VCaP (cell line): ENCODE results near the gene KLK12.

ENCODE experiments used
- H3K27ac ChIP-seq: fragments of 450-650 bp; 2 replicates; pipeline ENCODE4 v1.5.1; 2017
- CTCF ChIP-seq: fragments of 450-650 bp; conservative IDR thresholded peaks from 2 replicates; pipeline ENCODE4 v1.5.1; 2017; ENCODE audit warnings: mild to moderate bottlenecking, moderate library complexity

Gene KLK12

GRCh38 chr19:51034704-51035103 is at the start of gene KLK12:
Gene KLK12 (minus strand): TSS chr19:51035002. CDS start chr19:51034621, 381 bp downstream.
- TF ChIP-seq CTCF = no peak
- no peak within 1 kb of the TSS for H3K27ac ChIP-seq

GRCh38 chr19:51084505-51084904 is 49.7 kb upstream of the KLK12 start:
- no peak for TF ChIP-seq CTCF
- no peak overlapping the region for H3K27ac ChIP-seq

GRCh38 chr19:51083783-51084182 is 49.0 kb upstream of the KLK12 start:
- no peak overlapping the region for H3K27ac ChIP-seq
- no peak for TF ChIP-seq CTCF

- no peak overlapping the region for H3K27ac ChIP-seq
- no peak for TF ChIP-seq CTCF
These were observed 48.4 kb upstream of the KLK12 start for GRCh38 chr19:51083181-51083580.

- no peak within 1 kb of the TSS for H3K27ac ChIP-seq
- no peak for TF ChIP-seq CTCF
These were observed 47.8 kb upstream of the KLK12 start, which contains the start of gene KLK14 for GRCh38 chr19:51082611-51083010. Gene KLK14 (minus strand): TSS chr19:51082887. CDS start chr19:51082614, 273 bp downstream.

GRCh38 chr19:51081476-51081875 is 46.7 kb upstream of the KLK12 start:
- no peak for TF ChIP-seq CTCF

GRCh38 chr19:51079481-51080110 is 44.8 kb upstream of the KLK12 start:
- H3K27ac ChIP-seq = no peak overlapping the region
- TF ChIP-seq CTCF = no peak

More at GRCh38 chr19:51081476-51081875, 46.7 kb upstream of the KLK12 start:
- no peak overlapping the region for H3K27ac ChIP-seq
